NCI-H2171 (cell line): ENCODE measurements around the gene SOX8.

Experiments
- DNase-seq: peaks from one replicate; lab custom pipeline; 2025; lab: John Stamatoyannopoulos, UW

Gene SOX8

GRCh38 chr16:974001-974601, 7.5 kb upstream of the SOX8 start:
- no peak for DNase-seq

GRCh38 chr16:974611-975261, 6.8 kb upstream of the SOX8 start:
- DNase-seq, result peak; percentile 33

DNA sequence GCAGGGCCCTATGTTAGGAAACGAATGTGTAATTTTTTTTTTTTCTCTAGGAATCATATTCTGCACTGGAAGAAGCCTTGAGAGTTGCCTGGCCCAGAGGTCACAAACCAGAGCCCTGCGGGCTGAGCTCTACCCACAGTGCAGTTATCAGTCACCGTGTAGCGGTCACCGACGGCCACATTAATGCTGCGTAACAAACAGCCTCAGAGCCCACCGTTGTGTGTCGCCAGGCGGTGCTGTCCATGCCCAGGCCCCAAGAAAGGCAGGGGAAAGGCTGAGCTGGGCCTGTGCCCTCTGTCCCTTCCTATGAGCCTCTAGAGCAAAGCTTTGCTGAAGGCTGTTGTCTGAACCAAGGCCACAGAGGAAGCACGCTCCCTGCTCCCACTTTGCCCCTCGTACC, 6.3 kb upstream of the SOX8 start:
- no peak for DNase-seq

DNA sequence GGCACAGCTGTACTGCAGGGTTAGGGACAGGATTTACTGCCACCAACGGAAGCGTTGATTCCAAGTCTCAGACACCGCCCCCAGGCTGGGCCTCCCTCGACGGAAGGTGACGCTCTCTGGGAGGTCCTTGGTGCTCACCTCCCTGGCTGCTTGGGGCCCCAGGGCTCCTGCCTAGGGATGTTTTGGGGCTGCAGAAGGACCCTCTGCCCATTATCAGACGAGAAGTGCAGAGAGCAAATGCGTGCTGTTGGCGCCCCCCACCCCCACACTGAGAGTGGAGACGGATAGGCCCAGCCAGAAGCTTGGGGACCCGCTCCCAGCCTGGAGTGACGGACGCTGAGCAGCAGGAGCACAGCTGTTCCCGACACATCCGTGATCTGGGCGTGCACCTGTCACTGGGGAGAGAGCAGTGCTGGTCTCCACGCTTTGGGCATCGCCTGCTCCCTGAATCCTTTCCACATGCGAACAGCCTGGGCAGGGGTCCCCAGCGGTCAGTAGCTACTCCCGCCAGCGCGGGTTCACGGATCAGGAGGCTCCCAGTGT, 5.1 kb upstream of the SOX8 start:
- DNase-seq, result no peak

DNA sequence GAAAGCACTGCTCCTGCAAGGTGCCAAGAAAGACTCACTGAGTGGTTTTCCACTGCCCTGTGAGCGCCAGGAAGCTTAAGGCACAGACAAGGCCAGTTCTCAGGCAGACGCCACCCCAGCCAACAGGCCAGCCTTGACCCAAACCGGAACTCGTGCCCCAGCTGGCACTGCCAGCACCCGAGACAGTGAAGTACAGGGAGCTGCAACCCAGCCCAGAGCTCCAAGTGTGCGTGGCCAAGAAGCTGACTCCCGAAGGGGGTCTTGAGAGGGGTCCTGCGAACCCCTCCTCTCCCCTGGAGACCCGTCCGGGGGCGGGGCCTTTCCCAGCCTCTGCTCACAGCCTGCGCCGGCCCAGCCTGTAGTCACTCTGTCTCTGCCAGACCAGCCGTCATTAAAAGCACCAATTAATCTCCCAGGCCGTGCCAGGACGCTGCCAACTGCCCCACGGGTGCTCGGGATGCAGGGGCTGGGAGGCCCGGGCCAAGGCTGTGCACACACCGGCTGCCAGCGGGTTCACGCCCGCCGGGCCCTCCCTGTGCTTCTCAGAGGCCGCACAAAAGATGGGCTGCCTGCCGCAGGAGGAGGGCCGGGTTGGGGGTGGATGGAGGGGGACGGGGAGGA, 4.4 kb upstream of the SOX8 start:
- no peak for DNase-seq

DNA sequence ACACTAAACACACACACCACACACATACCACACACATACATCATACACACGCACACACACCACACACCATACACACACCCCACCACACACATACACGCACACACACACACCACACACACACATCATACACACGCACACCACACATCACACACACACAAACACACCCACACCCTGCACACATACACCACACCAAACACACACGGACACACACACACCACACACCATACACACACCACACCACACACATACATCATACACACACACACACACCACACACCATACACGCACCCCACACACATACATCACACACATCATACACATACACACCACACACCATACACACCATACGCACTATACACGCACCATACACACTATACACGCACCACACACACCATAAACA, 3.7 kb upstream of the SOX8 start:
- no peak for DNase-seq

GRCh38 chr16:978403-978802, 3.2 kb upstream of the SOX8 start:
- no peak for DNase-seq

DNA sequence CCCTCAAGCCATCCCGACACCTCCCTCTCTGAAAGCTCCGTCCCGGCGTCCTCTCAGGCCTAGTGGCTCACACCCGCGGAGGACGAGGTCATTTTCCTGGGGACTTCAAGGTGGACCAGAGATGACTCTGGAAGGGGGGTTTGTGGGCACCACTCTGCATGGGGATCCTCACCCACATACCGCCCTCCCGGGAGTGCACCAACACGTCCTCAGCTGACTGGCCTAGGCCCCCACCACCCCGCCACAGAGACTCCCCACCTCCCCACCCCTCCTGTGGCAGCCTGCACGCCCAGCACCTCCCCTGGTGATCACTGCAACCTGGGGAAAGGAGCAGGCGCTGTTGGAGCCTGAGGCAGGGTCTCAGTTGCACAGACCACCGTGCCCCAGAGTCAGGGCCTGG, 2.4 kb upstream of the SOX8 start:
- DNase-seq, result no peak

GRCh38 chr16:979859-980594, 1.5 kb upstream of the SOX8 start:
- no peak for DNase-seq

DNA sequence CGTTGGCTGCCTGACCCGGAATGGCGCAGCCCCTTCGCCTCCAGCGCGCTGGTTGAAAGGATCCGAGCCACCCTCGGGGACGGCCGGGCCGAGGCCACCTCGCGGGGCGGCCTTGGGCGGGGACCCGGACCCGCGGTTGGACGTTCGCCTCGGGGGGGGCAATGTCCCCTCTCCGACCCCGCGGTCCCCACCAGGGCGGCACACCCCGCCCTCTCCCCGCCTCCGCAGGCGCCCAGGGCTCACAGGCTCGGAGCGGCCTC, 1.0 kb upstream of the SOX8 start:
- DNase-seq, result no peak

DNA sequence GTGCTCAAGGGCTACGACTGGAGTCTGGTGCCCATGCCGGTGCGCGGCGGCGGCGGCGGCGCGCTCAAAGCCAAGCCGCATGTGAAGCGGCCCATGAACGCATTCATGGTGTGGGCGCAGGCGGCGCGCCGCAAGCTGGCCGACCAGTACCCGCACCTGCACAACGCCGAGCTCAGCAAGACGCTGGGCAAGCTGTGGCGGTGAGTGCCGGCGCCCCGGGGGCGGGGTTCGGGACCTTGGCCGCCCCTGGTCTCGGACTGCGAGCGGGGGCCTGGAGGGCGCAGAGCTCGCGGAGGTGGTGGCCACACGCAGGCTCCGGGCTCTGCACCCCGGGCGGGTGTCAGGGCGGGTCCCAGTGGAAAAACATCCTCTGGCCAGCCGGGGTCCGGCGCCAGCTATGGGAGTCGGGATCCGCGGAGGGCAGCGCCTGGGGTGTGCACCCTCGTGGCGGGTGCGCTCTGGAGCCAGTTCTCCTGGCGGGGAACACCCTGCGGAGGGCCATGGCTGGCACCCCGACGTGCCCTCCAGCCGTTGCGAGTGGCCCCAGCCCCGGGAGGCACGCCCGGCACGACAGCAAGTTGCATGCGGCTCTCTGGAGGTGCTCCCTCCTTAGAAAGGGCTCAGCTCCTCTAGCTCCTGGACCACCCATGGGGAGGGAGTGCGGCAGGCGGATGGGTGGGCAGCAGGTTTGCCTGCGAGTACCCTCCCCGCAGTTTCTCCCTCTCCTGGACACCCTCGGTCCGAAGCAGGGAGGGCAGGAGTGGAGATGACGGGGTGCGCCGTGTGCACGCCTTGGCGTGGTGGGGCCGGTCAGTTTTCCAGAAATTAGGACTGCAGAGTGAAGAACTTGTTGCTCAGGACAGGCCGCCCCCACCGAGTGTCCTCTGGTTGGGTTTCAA, 824 bp downstream of the SOX8 start:
- no peak for DNase-seq

DNA sequence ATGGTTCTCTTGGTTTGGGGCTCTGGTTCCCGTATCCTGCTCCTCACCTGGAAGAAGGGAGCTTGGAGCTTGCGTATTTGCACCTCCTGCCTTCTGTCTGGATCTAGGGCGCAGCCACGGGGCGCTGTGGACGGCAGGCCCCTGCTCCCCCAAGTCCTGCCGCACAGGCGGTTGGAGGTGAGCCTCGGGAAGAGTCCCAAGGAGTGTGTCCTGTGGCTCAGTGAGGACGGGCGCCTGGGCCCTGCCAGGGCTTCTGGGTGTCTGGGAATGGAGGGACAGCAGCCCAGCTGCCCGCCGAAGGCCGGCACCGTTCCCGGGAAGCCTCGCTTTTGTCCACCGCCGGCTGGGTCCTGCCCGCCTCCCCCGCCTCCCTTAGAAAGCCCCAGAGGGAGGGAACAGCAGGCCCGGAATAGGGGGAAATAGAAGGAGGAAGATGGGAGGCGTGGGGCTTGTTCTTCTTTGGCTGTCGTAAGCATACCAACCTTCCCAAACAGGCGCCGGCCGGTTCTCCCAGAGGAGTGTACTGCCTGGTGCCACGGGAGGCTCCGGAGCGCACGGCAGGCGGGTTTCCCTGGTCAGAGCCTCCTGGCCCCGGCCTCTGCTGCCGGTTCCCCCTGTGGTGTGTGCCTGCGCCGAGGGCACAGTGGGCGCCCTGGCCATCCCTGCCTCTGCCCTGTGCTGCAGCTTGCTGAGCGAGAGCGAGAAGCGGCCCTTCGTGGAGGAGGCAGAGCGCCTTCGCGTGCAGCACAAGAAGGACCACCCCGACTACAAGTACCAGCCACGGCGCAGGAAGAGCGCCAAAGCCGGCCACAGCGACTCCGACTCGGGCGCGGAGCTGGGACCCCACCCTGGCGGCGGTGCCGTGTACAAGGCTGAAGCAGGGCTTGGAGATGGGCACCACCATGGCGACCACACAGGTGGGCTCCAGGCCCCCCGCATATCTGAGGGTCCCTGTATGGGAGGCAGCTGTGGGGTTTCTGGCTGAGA, 1.8 kb downstream of the SOX8 start:
- DNase-seq, result no peak

GRCh38 chr16:984121-984694, 2.6 kb downstream of the SOX8 start:
- no peak for DNase-seq

GRCh38 chr16:984736-985636, 3.4 kb downstream of the SOX8 start:
- DNase-seq, result no peak

DNA sequence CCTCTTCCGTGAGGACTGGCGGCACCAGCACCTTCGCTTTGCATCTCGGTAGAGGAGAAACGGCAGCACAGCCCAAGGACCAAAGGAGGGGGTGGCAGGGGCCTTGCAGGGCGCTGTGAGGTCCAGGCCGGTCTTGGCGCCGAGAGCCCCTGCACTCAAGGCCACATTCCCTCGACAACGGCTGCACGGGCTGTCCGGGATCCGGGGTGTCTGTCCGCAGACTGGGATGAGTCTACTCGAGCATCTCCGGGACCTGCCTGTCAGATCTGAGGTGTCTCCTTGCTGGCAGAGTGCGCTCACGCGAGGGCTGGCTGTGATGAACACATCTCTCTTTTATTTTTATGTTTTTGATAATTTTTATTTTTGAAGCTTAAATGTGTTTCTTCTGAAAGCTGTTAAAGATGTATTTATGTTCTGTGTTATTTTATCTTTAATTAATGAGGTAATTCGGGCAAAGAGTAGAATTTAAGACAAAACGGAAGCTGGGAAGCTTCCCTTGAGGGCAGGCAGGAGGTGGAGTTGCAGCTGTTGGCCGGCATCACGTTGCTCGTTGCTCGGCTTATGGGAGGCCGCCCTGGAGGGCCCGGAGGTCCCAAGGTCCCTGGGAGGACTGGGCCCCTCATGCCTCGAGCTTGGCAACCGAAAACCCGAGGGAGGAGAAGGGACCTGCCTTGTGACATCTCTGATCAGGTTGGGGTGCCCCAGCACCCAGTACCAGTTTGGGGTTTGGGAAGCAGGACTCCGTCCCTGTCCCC, 4.3 kb downstream of the SOX8 start:
- no peak for DNase-seq

DNA sequence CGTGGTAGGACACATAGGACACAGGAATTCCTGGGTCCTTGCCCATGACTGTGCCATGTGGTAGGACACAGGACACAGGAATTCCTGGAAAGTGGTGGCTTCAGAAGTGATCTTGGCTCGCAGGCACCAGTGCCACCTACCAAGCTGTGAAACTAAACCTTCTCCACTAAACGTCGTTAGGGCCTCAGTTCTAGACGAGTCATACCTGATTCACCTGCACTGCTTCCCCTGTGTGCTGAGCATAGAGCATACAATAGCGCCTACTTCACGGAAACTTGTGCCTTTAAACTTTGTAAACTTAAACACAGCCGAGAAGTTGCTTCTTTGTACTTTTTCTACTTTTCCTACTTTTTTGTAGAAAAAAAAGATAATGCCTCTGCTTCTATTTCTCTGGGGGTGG, 4.8 kb downstream of the SOX8 start:
- DNase-seq, result no peak

DNA sequence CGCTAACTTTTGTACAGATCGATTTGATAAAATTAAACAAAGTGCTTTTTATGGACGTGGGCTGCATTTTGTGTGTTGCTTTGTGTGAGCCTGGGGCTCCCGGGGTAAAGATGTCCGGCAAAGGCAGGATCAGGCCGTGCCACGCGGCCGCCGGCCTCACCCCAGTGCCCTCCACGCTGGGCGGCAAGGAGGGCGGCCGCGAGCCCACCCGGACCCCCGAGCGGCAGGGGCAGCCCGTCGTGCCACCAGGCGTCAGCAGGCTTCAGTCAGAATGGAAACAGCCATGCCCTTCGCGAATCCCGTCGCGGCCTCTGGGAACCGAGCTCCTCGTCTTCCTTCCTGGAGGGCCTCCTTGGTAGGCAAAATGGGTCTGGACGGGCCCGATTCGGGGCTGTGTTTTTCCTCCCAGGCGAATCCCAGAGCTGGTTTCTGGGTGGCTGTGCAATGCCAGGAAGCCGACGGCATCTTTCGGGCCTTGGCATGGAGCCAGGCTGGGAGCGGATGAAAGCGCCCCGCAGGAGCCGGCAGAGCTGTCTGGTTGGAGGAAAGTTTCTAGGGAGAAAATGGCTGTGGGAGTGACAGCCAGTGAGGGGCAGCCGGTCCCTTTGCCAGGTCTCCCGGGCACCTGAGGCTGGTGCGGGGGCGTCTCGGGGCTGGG, 5.5 kb downstream of the SOX8 start:
- no peak for DNase-seq

DNA sequence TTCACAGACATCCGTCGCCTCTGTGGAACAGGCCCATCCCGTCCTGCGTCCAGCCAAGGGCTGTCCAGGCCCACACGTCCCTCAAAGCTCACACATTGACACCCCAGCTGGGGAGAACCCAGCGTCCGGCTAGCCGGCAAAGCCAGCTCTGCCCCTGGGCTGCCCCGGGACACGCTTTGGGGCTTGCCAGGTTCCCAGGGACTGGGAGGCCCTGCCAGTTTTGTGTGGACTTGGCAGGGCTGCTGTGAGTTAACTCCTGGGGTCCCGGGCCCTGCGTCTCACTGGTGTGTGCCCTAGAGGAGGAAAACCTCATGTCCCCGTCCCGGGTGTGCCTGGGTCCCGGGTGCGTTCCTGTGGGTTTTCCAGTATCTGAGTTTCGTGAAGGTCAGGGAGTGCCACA, 6.3 kb downstream of the SOX8 start:
- no peak for DNase-seq
